Activated naive CD8-positive, alpha-beta T cell (primary cell): ENCODE results near the gene DCTN5.
A peak's percentile ranks its signal among the peaks of the same experiment; 100 is the strongest.

ENCODE experiments used
- H3K27ac Mint-ChIP-seq: one replicate; pipeline ENCODE4 v1.8.0; 2021; ENCODE audit warnings: mixed read lengths
- H3K27me3 Mint-ChIP-seq: one replicate; pipeline ENCODE4 v1.8.0; 2021; ENCODE audit warnings: mixed read lengths
- H3K36me3 Mint-ChIP-seq: one replicate; pipeline ENCODE4 v1.8.0; 2021; ENCODE audit warnings: mixed read lengths
- H3K4me1 Mint-ChIP-seq: one replicate; pipeline ENCODE4 v1.8.0; 2021; ENCODE audit warnings: low read depth, mixed read lengths
- H3K4me3 Mint-ChIP-seq: one replicate; pipeline ENCODE4 v1.8.0; 2021; ENCODE audit warnings: mild to moderate bottlenecking, mixed read lengths
- H3K9me3 Mint-ChIP-seq: one replicate; pipeline ENCODE4 v1.8.0; 2021; ENCODE audit warnings: low read depth, mixed read lengths

The DCTN5 gene

GRCh38 chr16:23678430-23679273 is 37.4 kb downstream of the DCTN5 start, which contains the start of gene PLK1:
Gene PLK1 (plus strand): TSS chr16:23678889. CDS start chr16:23678933, 44 bp downstream.
- Mint-ChIP-seq H3K4me1 (peaks cover 16% of the 10 kb centered on the region), H3K27ac (no peak within 1 kb of the TSS), H3K9me3 (no peaks in the 10 kb centered on the region), H3K36me3 (peaks cover 4% of the 10 kb centered on the region), H3K4me3 (peak within 1 kb of the TSS; percentile 85), H3K27me3 (no peaks in the 10 kb centered on the region)

- H3K4me3 Mint-ChIP-seq: peak overlapping the region; percentile 69
- H3K36me3 Mint-ChIP-seq: peaks cover 6% of the 10 kb centered on the region
- no peak overlapping the region for H3K27ac Mint-ChIP-seq
- H3K4me1 Mint-ChIP-seq: peaks cover 16% of the 10 kb centered on the region
- H3K27me3 Mint-ChIP-seq: no peaks in the 10 kb centered on the region
- H3K9me3 Mint-ChIP-seq: no peaks in the 10 kb centered on the region
These were observed 38.2 kb downstream of the DCTN5 start for GRCh38 chr16:23679274-23679985.

- Mint-ChIP-seq H3K36me3 (peaks cover 6% of the 10 kb centered on the region), H3K27ac (peak overlapping the region; percentile 22), H3K9me3 (no peaks in the 10 kb centered on the region), H3K27me3 (no peaks in the 10 kb centered on the region), H3K4me1 (peaks cover 16% of the 10 kb centered on the region), H3K4me3 (no peak overlapping the region)
These were observed 38.7 kb downstream of the DCTN5 start for GRCh38 chr16:23679986-23680336.

- Mint-ChIP-seq H3K27me3 (no peaks in the 10 kb centered on the region), H3K4me1 (peaks cover 16% of the 10 kb centered on the region), H3K4me3 (no peak overlapping the region), H3K27ac (no peak overlapping the region), H3K9me3 (no peaks in the 10 kb centered on the region), H3K36me3 (peaks cover 6% of the 10 kb centered on the region)
These were observed 40.9 kb downstream of the DCTN5 start for GRCh38 chr16:23682181-23682580.

- H3K36me3 Mint-ChIP-seq: peaks cover 12% of the 10 kb centered on the region
- no peaks in the 10 kb centered on the region for H3K9me3 Mint-ChIP-seq
- no peak overlapping the region for H3K4me3 Mint-ChIP-seq
- H3K4me1 Mint-ChIP-seq: peaks cover 8% of the 10 kb centered on the region
- H3K27ac Mint-ChIP-seq: no peak overlapping the region
- H3K27me3 Mint-ChIP-seq: no peaks in the 10 kb centered on the region
These were observed 42.2 kb downstream of the DCTN5 start for GRCh38 chr16:23683487-23683886.

GRCh38 chr16:23687034-23687808 is 46.0 kb downstream of the DCTN5 start:
- H3K9me3 Mint-ChIP-seq: no peaks in the 10 kb centered on the region
- H3K4me3 Mint-ChIP-seq: no peak overlapping the region
- peaks cover 15% of the 10 kb centered on the region for H3K36me3 Mint-ChIP-seq
- no peaks in the 10 kb centered on the region for H3K27me3 Mint-ChIP-seq
- no peaks in the 10 kb centered on the region for H3K4me1 Mint-ChIP-seq
- no peak overlapping the region for H3K27ac Mint-ChIP-seq

GRCh38 chr16:23689442-23690187 is 48.3 kb downstream of the DCTN5 start:
- Mint-ChIP-seq H3K36me3 (peaks cover 11% of the 10 kb centered on the region), H3K9me3 (no peaks in the 10 kb centered on the region), H3K27ac (no peak overlapping the region), H3K27me3 (no peaks in the 10 kb centered on the region), H3K4me3 (no peak overlapping the region), H3K4me1 (peaks cover 1% of the 10 kb centered on the region)

GRCh38 chr16:23690771-23691482 is 49.7 kb downstream of the DCTN5 start:
- Mint-ChIP-seq H3K27me3 (no peaks in the 10 kb centered on the region), H3K4me1 (peaks cover 1% of the 10 kb centered on the region), H3K27ac (no peak overlapping the region), H3K4me3 (no peak overlapping the region), H3K36me3 (peaks cover 11% of the 10 kb centered on the region), H3K9me3 (no peaks in the 10 kb centered on the region)

- Mint-ChIP-seq H3K36me3 (peaks cover 11% of the 10 kb centered on the region), H3K4me1 (peaks cover 1% of the 10 kb centered on the region)
These were observed 50.4 kb downstream of the DCTN5 start for GRCh38 chr16:23691483-23692189.

GRCh38 chr16:23692190-23692837 is 51.0 kb downstream of the DCTN5 start:
- Mint-ChIP-seq H3K9me3 (no peaks in the 10 kb centered on the region), H3K27me3 (peaks cover 1% of the 10 kb centered on the region), H3K36me3 (peaks cover 11% of the 10 kb centered on the region), H3K4me1 (peaks cover 1% of the 10 kb centered on the region), H3K27ac (no peak overlapping the region), H3K4me3 (no peak overlapping the region)

More at GRCh38 chr16:23691483-23692189, 50.4 kb downstream of the DCTN5 start:
- Mint-ChIP-seq H3K4me3 (no peak overlapping the region), H3K27ac (no peak overlapping the region), H3K27me3 (peaks cover 1% of the 10 kb centered on the region), H3K9me3 (no peaks in the 10 kb centered on the region)

GRCh38 chr16:23694265-23694643 is 53.0 kb downstream of the DCTN5 start:
- Mint-ChIP-seq H3K36me3 (peaks cover 2% of the 10 kb centered on the region), H3K27ac (no peak overlapping the region), H3K9me3 (no peaks in the 10 kb centered on the region), H3K27me3 (peaks cover 1% of the 10 kb centered on the region), H3K4me3 (no peak overlapping the region), H3K4me1 (peaks cover 1% of the 10 kb centered on the region)

GRCh38 chr16:23694644-23695373 is 53.5 kb downstream of the DCTN5 start:
- no peaks in the 10 kb centered on the region for H3K9me3 Mint-ChIP-seq
- H3K4me3 Mint-ChIP-seq: no peak overlapping the region
- H3K27me3 Mint-ChIP-seq: peaks cover 1% of the 10 kb centered on the region
- no peak overlapping the region for H3K27ac Mint-ChIP-seq
- peaks cover 1% of the 10 kb centered on the region for H3K4me1 Mint-ChIP-seq
- H3K36me3 Mint-ChIP-seq: no peaks in the 10 kb centered on the region
